HG03097 (cell line): Measurements from ENCODE around the gene FKBP9.
"Not testable (repeated sequence)": the region's sequence is repeated elsewhere in the genome, so short reads cannot be mapped to it uniquely, and the experiment has no call there.

Experiments
- ATAC-seq: cut with Tn5 transposase; IDR thresholded peaks from one replicate; pipeline ENCODE4 v1.9.1; 2021; ENCODE audit not compliant: unreplicated experiment, low FRiP score

Gene FKBP9, protein sequence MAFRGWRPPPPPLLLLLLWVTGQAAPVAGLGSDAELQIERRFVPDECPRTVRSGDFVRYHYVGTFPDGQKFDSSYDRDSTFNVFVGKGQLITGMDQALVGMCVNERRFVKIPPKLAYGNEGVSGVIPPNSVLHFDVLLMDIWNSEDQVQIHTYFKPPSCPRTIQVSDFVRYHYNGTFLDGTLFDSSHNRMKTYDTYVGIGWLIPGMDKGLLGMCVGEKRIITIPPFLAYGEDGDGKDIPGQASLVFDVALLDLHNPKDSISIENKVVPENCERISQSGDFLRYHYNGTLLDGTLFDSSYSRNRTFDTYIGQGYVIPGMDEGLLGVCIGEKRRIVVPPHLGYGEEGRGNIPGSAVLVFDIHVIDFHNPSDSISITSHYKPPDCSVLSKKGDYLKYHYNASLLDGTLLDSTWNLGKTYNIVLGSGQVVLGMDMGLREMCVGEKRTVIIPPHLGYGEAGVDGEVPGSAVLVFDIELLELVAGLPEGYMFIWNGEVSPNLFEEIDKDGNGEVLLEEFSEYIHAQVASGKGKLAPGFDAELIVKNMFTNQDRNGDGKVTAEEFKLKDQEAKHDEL

DNA sequence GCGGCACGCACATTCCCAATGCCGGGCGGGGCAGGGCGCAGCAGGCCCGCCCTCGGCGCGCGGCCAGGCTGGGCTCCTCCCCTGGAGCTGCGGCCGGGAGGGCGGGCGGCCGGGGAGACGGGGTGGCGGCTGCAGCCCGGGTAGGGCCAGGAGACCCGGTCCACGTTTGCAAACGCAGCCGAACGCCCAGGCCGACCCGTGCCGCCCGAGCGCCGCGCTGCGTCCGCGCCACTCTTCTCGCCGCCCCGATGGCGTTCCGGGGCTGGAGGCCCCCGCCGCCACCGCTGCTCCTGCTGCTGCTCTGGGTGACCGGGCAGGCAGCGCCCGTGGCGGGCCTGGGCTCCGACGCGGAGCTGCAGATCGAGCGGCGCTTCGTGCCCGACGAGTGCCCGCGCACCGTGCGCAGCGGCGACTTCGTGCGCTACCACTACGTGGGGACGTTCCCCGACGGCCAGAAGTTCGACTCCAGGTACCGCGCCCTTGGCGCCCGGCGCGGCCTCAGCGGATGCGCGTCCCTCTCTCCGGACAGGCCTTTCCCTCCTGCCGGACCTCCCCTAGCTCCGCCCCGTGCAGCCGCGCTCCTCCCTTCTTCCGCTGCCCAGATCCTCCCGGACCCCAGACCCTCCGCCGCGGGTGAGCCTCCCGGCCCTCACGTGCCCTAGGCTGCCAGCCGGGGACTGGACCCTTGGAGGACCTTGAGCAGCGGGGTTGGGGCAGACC lies at the start of gene FKBP9:
Gene FKBP9, plus strand, starts transcription at position 115 of the 720 bp plus-strand sequence. Its CDS starts 134 bp downstream, at position 249.
- peak; percentile 74 for ATAC-seq

DNA sequence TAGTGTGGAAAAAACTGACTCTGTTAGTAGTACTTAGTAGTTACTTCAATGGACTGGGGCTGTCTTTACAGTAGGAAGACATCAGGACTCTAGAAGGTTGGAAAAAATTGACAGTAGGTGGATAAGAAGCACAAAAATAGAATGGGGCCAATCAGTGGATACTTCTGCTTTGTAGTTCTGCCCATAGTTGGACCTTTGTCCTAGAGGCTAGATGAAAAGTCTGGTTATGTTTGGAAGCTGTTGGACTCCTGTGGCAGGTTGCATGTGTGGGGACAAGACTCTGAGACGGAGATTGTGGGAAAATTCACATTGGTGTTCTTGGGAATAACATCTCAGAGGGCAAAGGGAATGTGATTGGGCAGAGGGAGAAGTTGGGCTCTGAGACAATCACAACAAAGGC lies 47.0 kb upstream of the FKBP9 start:
- no peak for ATAC-seq

DNA sequence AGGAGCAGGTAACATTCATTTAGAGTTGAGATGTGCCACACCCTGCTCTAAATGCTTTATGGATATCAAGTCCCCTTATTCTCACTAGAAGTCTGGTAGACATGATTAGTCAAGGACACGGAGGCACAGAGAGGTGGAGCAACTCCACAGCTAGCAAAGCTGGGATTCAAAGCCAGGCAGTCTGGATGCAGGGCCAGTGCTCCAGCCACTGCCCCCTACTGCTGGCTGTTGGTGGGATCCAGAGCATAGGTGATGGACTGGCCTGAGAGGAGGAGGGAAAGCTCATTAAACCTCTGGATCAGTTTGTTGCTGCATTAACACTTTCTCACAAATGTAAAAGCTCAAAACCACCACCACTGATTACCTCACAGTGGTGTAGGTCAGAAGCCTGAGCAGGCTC lies 43.1 kb upstream of the FKBP9 start:
- no peak for ATAC-seq

DNA sequence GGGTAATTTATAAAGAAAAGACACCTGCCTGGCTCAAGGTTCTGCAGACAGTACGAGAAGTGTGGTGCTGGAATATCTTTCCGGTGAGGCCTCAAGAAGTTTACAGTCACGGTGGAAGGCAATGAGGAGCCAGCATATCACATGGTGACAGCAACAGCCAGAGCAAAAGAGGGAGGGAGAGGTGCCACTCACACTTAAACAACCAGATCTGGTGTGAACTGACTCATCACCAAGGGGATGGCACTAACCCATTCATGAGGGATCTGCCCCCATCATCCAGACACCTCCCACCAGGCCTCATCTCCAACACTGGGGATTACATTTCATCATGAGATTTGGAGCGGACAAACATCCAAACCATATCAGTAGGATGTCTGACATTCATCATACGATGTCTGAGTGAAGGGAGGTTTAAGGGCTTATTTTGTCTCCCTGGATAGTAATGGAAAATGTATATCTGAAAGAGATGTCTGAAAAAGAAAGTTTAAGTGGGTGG lies 42.2 kb upstream of the FKBP9 start:
- ATAC-seq: no peak

DNA sequence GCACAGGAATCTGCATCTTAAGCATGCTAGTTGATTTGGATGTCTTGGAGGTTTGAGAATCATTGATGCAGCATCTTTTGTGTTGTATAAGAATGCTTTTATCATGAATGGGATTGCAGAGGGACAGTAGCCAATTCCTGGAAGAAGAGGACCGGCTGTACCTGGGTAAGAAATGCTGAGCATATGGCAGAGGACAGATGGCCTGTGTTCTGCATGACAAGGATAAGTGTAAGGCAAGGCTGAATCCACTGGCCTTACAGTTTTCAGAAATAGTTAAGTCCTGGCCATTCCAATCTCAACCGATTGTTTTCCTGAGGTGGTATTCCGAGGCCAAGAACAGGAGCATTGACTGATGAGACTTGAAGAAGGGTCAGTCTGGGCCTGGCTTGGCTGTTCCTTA lies 41.2 kb upstream of the FKBP9 start:
- no peak for ATAC-seq

DNA sequence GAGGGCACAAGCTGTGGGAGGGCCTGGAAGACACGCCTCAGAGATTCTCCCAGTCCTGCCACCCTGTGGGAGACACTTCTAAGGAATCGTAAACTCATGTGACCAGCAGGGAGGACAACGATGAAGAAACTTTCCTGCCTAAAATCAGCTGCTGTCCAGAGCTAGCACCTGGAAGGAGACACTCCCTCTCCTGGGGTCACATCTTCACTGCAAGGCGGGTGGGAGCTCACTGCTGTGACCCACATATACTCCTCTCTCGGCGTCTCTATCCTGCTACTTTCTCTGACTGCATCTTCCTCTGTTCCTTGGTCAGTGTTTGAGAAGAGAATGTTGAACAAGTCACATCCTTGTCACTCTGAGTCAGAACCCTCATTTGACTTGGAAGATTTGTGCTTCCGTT lies 40.2 kb upstream of the FKBP9 start:
- ATAC-seq: not testable (repeated sequence)

DNA sequence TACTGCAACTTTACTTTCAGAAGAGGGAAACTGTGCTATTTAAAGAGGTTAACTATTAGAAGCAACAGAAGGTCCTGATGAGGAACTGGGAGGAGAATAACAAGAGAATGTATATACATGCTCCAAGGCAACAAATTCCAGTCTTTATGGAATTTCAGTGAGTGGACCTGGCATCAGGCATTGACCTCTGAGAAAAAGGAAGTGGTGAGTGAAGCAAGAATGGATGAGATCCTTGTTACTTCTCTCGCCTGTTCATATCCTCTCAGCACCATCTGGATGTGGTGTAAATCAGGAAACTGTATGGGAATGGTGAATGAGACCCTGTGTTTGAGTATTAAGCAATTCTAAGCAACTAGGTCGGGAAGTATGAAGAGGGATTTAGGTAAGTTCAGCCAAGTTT lies 35.3 kb upstream of the FKBP9 start:
- no peak for ATAC-seq

DNA sequence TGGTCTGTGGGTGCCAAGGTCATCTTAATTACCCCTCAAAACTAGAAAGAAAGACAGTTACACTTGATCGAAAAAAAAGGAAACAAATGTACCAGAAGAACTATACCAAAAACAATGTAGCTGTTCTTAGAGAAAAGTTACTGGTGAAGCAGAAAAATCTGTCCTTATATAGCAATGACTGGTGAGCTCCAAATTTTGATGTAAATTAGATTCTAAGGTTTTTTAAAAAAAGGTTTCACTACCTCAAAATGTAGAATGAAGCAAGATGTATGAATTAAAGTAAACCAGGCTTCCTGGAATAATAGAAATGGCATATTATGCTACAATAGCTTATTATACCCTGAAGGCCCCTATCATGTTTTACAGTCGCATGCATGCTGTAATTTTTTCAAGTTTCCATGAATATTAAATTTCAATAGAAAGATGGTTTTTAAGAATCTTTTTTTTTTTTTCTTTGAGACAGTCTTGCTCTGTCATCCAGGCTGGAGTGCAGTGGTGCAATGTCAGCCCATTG lies 28.4 kb upstream of the FKBP9 start:
- ATAC-seq: no peak

DNA sequence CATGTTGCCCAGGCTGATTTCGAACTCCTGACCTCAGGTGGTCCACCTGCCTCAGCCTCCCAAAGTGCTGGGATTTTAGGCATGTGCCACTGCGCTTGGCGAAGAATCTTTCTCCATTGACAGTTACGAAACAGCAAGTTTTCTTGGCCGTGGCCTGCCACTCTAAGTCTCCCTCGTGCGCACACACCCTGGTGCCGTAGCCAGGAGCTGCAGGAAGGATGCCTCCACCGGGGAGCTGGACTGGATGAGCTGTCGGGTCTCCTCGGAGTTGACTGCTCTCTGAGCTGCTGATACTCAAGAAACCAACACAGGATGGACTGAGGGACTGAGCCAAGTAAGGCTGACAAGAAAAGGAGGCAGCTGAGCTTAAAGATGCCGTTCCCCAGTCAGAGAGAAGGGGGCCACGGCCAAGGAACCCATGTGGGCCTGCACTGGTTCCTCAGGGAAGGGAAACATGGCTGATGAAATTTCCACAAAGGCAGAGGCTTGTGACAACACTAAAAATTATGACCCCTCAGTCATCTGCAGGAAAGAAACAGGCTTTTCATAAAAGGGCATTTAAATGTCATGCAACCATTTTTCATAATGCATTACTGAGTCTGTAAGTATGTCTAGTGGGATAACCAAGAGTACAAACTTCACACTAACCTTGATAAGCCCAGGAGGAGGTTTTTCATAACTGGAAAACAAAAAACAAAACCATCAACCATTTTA lies 27.7 kb upstream of the FKBP9 start:
- no peak for ATAC-seq

DNA sequence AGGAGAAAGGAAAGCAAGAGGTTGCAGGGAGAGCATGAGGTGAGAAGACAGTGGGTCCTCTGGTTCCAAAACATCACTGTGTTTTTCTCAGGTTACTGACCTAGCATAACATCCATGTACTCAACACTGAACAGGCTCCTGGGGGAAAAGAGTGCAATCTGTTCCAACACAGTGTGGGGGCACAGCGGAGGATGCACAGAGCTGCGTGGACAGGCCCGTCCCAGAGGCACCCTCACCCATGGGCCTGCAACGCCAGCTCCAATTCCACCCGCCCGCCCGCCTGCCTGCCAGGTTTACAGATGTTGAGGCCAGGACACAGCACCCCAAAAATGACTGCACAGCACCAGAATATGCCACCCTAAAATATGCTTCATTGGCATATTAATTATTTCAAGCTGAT lies 26.9 kb upstream of the FKBP9 start:
- ATAC-seq: no peak

DNA sequence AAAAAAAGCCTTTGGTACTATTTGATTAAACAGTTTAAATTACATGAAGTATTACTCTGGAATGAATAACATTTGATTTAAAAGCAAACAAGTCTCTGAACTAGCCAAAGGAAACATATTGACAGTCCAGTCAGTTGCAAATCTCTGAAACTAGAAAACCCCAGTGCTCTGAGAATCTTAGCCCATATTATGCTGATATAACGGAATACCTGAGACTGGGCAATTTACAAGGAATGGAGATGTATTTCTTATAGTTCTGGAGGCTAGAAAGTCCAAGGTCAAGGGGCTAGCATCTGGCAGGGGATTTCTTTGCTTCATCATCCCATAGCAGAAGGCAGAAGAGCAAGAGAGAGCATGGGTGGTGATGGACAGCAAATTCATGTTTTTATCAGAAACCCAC lies 21.7 kb upstream of the FKBP9 start:
- ATAC-seq: no peak

DNA sequence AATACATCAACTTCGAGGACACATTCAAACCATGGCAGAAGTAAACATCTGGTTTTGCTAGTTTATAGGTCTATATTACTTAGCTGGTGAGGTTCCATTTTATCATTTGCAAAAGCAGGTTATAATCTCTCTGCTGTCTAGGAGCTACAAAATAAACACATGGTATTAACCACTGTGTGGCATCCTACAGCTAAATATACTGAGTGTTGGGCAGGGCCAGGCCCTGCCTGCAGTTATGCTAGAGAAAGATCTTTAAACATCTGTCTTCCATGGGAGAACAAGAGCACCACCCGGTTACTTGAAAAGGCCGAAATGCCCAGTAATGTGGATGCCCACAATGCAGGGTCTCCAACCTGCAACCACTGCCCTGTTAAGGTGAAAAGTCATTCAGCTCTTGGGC lies 20.6 kb upstream of the FKBP9 start:
- ATAC-seq: no peak

DNA sequence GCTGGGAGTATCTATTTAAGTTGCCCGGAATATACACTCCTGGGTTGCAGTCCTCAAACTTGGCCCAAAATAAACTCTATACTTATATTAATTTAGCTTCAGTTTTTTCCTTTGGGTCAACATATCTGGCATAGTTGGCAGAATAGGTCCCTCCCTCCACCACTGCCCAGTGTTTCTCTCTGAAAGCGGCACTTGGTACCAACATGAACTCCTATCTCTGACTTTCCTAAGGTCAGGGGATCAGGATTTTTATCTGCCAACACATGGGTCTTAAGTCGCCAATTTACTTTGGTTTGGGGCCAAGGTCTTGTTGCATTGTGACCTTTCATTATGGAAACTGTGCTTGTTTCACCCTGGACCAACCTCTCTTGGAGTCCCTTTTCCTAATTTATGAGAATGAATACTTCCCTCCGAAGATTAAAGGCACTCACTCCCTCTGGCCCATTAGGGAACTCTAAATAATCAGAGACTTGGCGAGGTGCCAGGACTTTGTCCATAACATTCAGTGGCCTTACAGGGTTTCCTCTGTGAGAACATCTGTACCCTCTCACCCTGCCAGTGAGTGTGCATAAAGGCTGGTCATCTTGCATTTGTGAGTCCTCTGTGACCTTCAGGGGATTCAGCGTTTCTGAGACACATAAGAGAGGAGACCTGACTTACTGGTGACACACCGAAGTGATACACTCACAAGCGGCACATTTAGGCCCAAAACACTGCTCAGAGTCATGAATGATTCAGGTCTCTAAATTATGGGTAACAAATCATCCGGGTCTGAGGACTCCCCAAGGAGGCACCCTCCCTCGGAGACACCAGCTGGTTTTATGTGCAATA lies 19.7 kb upstream of the FKBP9 start:
- no peak for ATAC-seq

DNA sequence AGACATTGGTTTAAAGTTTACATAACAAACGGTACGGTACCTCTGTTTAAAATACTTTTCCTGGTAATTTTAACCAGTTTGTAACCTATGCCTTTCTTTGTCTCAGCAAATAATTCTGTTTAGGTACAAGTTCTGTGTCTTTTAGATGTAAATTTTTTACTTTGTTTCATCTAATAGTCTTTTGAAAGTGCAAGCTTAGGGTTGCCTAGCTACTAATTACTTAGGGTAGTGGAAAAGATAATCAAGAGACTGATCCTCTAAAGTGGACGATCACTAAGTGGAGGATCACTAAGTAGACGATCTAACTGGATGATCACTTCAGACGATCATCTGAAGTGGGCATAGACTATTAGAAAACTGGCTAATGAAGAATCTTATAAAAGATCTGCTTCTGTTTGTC lies 16.1 kb upstream of the FKBP9 start:
- no peak for ATAC-seq

DNA sequence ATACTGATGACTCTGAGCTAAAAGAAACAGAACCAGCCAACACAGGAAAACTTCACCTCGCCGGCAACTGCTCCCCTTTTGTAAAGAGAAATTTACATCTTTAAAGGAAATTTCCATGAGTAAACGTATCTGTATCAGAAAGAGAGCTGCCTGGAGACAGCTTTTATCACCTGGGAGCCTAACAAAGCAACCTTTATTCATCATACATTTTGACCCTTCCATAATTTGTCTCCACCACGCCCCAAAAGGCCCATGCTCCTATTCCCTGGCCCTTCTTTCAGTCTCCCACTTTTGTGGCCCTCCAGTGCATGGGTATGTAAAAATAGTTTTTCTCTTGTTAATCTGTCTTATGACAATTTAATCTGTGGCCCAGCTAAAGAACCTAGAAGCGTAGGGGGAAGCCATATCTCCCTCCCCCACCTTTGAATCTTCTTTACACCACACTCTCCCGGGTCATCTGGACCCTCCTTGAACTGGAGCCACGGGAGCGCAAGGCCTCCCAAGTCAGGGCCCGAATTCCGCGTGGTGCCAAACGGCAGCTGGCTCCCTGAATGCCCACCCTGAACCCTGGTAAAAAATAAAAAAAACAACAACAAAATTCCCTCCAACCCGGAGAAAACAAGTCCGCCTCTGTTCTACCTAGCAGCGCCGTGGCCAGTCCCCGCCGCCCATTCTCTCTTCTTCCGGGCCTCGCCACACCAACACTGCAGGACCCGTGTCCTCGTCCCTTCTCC lies 15.4 kb upstream of the FKBP9 start:
- ATAC-seq: peak; percentile 7

DNA sequence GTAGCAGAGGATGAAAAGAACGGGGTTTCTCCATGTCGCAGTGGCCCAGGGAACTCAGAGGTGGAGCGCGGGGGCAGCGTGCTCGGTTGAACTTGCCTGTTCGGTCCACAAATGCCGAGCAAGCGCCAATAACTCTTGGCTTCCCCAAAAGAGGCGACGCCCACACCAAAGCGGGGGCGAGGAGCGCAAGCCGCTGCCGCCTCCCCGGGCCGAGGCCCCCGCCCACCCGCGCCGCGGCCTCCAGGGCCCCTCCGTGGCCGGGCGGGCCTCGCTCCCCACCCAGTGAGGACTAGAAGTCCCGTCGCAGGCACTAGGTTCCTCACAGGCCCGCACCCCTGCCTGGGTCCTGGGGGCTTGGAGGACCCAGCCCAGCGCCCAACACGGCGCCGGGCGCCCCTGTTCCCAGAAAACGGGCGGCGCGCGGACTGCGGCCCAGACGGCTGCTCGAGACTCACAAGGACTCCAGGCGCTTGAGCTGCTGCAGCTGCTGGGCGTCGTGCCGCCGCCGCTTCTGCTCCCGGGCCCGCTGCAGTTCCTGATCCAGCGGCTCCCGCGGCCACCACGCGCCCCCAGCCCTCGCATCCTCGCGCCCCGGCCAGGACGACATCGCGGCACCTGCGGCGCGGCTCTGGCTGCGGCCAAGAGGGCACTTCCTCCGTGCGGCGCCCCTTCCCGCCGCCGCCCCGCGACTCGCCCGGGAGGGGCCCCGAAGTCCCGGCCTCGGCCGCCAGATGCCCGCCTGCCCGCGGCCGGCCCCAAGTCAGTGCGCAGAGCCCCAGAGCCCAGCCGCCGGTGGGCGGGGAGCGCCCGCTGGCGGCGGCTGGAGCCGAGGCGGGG lies 14.6 kb upstream of the FKBP9 start:
- peak; percentile 84 for ATAC-seq

DNA sequence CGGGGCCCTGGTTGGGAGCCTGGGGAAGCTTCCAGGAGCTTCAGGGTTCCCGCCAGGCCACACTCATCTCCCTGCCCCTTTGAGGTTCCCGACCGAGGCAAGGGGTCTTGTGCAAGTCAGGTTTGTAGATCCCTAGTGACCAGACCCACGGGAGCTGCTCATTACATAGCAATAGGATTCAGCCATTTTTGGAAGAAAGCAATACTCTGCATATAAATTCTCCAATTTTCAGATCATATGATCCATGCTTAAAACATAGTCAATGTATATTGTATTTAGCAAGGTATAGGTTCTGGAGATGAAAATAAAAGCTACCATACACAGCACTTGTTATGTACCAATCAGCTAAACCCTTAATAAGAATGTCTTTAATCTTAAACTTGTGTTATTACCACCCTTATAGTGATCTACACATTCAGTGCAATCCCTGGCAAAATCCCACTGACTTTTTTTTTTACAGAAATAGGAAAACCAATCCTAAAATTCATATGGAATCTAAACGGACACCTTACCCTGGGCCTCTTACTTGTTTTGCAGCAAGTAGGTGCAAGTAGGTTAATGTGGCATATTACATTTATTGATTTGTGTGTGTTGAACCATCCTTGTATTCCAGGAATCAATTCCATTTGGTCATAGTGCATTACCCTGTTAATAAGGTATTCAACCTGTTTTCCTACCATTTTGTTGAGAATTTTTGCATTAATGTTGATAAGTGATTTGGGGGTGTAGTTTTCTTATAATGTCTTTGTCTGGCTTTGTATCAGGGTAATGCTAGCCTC lies 13.8 kb upstream of the FKBP9 start:
- no peak for ATAC-seq
